Erythroblast (primary cell): Measurements from ENCODE around the gene GABRR3.

Source experiments
- GATA1 ChIP-seq: IDR thresholded peaks from 2 replicates; pipeline ENCODE4 v1.6.1; 2011; ENCODE audit warnings: low read depth, mild to moderate bottlenecking, control low read depth, low read length, moderate library complexity
- POLR2A ChIP-seq: IDR thresholded peaks from 2 replicates; pipeline ENCODE4 v1.6.1; 2011; ENCODE audit warnings: mild to moderate bottlenecking, low read length

- TF ChIP-seq POLR2A (no peak), GATA1 (no peak)
Measured at GRCh38 chr3:97956051-97956450, 79.1 kb downstream of the GABRR3 start.
